Transverse colon (tissue), 4 donors: ENCODE results near the gene SLCO4A1. TPM values are rescaled to one million over a fixed set of nuclear protein-coding genes. Genes with fewer than 3 reads are reported as not detected.

Experiments used
- DNase-seq: peaks from one replicate; pipeline ENCODE4 v3.0.0-alpha.2; 2019
- H3K27ac ChIP-seq, 4 donors: fragments of 200-600 bp; sonication (generic); 2 replicates each; pipeline ENCODE4 v1.5.1; 2016 to 2018; ENCODE audit warnings: inconsistent platforms in 4 of 4
- H3K27me3 ChIP-seq: fragments of 200-600 bp; sonication (generic); 2 replicates; pipeline ENCODE4 v1.5.1; 2017; ENCODE audit warnings: inconsistent platforms
- H3K36me3 ChIP-seq, 4 donors: fragments of 200-600 bp; sonication (generic); 2 replicates each; pipeline ENCODE4 v1.5.1; 2017 to 2019; ENCODE audit warnings: inconsistent platforms in 4 of 4
- H3K4me1 ChIP-seq, 4 donors: fragments of 200-600 bp; sonication (generic); 2 replicates each; pipeline ENCODE4 v1.5.1; 2017 to 2020; ENCODE audit warnings: inconsistent platforms in 4 of 4
- H3K4me3 ChIP-seq, 4 donors: fragments of 200-600 bp; sonication (generic); 1 replicate in 1 of 4; 2 replicates in 3 of 4; pipeline versions ENCODE4 v1.5.1 to v1.6.1; 2017 to 2019; ENCODE audit warnings: inconsistent platforms in 4 of 4
- H3K9me3 ChIP-seq, 2 donors: fragments of 200-600 bp; sonication (generic); 2 replicates each; pipeline ENCODE4 v1.5.1; 2017 to 2019; ENCODE audit warnings: inconsistent platforms in 2 of 2
- EP300 ChIP-seq: sonication (generic); formaldehyde crosslinking; IDR thresholded peaks from one replicate; pipeline ENCODE4 v1.6.1; 2017; ENCODE audit warnings: antibody characterized with exemption, low read depth
- POLR2A ChIP-seq: fragments of 450-650 bp; IDR thresholded peaks from one replicate; pipeline ENCODE4 v1.6.1; 2016; ENCODE audit warnings: antibody characterized with exemption, mild to moderate bottlenecking, moderate library complexity
- POLR2AphosphoS5 ChIP-seq, 3 donors: sonication (generic); formaldehyde crosslinking; IDR thresholded peaks; one replicate each; pipeline ENCODE4 v1.6.1; 2016; ENCODE audit warnings: antibody characterized with exemption in 3 of 3
- WGBS, 2 donors: methylation state at CpG; one replicate each; pipeline ENCODE4 v1.1.5; 2018; ENCODE audit warnings: low coverage in 1 of 2; 5-methylcytosine and 5-hydroxymethylcytosine counted together
- in situ Hi-C, 4 donors: fragments of 200-750 bp; cut with MboI; loops; one replicate each; pipeline versions ENCODE4 v1.15.0 to v1.15.1; 2017; ENCODE audit warnings: low sequenced_read_pairs in 3 of 4, low pct_ligation_motif_present in 1 of 4, low pct_unique_long_range_greater_than_20kb in 1 of 4
- intact Hi-C: fragments of 100-400 bp; cut with DNase I; formaldehyde crosslinking; loops from one replicate; pipeline ENCODE4 v1.15.1; 2023; ENCODE audit warnings: low total_unique reads
- total RNA-seq, 4 donors: library from RNA; depleted of rRNA; stranded (reverse); fragments of >200 nt; gene quantifications; one replicate each; pipeline ENCODE4 v1.1.0, GENCODE V29; 2016
- TF ChIP-seq, protein P1 (sequence below), 5 experiments: fragments of 200-600 bp in 3 of 5; fragments of 450-650 bp in 2 of 5; sonication (generic) in 3 of 5; IDR thresholded peaks; 1 replicate in 2 of 5; 2 replicates in 3 of 5; pipeline ENCODE4 v1.5.1; 2016 to 2017; ENCODE audit warnings: antibody characterized with exemption in 5 of 5, inconsistent platforms in 3 of 5, mild to moderate bottlenecking in 2 of 5, moderate library complexity in 1 of 5

SLCO4A1 gene
- total RNA-seq, 4 donors from 2014 or later: 13.7 to 375 (median 60.0) TPM

DNA sequence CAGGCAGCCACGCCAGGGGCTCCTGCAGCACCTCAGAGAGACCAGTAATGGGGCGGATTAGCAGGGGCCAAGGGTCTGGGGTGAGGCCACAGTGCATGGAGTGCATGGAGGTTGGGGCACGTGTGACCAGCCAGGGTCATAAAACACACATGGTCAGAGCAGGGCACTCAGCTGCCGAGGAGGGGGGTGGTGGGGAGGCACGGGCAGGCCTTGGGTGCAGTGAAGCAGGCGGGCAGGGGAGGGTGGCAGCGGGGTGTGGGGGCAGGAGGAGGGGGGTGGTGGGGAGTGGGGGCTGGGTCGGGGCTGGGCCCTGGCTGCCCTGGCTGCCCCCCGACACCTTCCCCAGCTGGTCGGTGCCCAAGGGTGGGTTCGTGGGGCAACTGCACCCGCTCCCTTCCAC lies 42.7 kb downstream of the SLCO4A1 start:
- intact Hi-C loops: no loop called here
- DNase-seq: no peak
- no peak overlapping the region for H3K27ac ChIP-seq
- in situ Hi-C loops: loop anchor here in 1 of 4 donors (25.0 kb wide), 1 partner anchor 102 kb away; the partner anchor contains the start of gene MRGBP
- 63 to 100% methylated on average over 1 to 12 of the region's 12 CpGs for WGBS, 2 donors
- H3K4me3 ChIP-seq: no peak overlapping the region
- H3K9me3 ChIP-seq: no peaks in the 10 kb centered on the region
- no peaks in the 10 kb centered on the region for H3K36me3 ChIP-seq
- H3K4me1 ChIP-seq: peaks cover 0 to 13% (median 5%) of the 10 kb centered on the region in 4 donors
- peaks cover 7% of the 10 kb centered on the region for H3K27me3 ChIP-seq
- TF ChIP-seq POLR2AphosphoS5 (IDR thresholded peaks at IDR 0.05): no peak
- TF ChIP-seq, protein P1, sequence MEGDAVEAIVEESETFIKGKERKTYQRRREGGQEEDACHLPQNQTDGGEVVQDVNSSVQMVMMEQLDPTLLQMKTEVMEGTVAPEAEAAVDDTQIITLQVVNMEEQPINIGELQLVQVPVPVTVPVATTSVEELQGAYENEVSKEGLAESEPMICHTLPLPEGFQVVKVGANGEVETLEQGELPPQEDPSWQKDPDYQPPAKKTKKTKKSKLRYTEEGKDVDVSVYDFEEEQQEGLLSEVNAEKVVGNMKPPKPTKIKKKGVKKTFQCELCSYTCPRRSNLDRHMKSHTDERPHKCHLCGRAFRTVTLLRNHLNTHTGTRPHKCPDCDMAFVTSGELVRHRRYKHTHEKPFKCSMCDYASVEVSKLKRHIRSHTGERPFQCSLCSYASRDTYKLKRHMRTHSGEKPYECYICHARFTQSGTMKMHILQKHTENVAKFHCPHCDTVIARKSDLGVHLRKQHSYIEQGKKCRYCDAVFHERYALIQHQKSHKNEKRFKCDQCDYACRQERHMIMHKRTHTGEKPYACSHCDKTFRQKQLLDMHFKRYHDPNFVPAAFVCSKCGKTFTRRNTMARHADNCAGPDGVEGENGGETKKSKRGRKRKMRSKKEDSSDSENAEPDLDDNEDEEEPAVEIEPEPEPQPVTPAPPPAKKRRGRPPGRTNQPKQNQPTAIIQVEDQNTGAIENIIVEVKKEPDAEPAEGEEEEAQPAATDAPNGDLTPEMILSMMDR (IDR thresholded peaks at IDR 0.05): no peak

DNA sequence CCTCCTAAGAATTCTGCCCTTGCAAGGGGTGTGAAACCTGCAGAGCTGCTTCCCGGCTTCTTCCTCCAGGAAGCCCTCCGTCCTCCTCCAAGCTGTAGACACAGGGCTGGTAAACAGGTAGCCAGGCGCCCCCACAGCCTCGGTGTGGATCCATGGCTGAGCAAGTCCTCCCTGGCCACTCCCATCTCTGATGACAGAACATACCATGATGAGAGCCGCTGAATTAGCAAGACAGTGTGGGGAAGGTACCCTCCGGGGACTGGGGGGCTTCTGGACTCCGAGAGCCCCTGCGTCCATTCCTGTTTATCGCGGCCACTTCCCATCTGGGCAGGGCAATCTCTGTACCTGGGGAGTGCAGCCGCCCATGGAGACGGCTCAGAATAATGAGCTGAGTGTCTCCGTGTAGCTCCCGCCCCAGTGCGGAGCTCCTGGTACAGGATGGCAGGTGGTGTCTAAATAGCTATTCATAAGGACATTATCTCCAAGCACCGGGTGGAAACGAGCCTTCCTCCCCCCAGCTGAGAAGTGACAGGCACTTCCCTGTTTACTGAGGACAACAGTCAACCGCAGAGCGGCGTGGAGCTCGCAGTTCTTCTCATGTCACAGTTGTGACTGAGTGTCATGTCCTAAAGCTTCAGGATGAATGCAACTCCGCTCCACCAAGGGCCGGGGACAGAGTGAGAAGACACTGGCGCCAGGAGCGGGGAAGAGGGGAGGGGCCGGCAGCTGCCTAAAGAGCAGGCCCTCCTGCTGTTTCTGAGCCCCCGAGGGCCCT lies 43.7 kb downstream of the SLCO4A1 start:
- H3K9me3 ChIP-seq: no peaks in the 10 kb centered on the region
- WGBS, 2 donors: 12 to 23% methylated on average over 5 to 24 of the region's 27 CpGs
- H3K4me3 ChIP-seq: no peak overlapping the region
- no peaks in the 10 kb centered on the region for H3K36me3 ChIP-seq
- peak overlapping the region in 1 of 4 donors; percentile 4 for H3K27ac ChIP-seq
- peak; percentile 61 for DNase-seq
- in situ Hi-C loops: loop anchor here in 1 of 4 donors (25.0 kb wide), 1 partner anchor 101 kb away; the partner anchor contains the start of gene MRGBP
- TF ChIP-seq POLR2AphosphoS5 (IDR thresholded peaks at IDR 0.05) (peak in 1 of 3 donors; percentile 13), EP300 (no peak), POLR2A (peak; percentile 24)
- TF ChIP-seq, protein P1 (IDR thresholded peaks at IDR 0.05): no peak
- peaks cover 0 to 13% (median 5%) of the 10 kb centered on the region in 4 donors for H3K4me1 ChIP-seq
- peaks cover 7% of the 10 kb centered on the region for H3K27me3 ChIP-seq
- intact Hi-C loops: no loop called here

DNA sequence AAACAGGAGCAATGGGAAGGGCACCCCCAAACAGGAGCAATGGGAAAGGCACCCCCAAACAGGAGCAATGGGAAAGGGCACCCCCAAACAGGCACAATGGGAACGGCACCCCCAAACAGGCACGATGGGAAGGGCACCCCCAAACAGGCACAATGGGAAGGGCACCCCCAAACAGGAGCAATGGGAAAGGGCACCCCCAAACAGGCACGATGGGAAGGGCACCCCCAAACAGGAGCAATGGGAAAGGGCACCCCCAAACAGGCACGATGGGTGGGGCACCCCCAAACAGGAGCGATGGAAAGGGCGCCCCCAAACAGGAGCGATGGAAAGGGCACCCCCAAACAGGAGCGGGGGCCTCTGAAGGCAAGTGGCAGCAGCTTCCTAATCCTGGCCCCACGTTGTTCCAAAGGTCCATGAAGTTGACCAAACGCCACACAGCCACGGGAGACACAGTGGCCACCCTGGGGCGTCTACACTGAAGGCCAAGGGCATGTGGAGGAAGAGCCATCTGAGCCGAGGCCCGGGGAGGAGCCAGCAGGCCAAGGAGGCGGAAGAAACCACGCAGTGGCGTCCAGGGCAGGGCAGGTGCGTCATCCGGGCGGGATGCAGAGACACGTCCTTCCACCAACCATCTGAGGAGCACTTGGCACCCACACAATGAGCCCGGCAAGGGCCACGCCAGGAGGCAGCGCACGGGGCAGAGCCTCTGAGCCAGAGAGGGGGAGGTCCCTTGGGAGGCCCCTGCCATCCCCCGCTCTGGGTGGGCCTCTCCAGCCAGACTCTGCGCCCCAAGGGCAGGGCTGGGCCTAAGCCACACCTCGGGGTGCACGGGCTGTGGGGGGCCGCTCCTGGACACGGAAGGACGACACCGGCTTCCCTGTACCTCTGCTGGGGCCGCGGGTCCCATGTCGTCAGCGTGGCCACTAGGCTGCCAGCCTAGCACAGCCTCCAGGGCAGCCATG lies 44.8 kb downstream of the SLCO4A1 start:
- in situ Hi-C loops (loop anchor here in 1 of 4 donors (25.0 kb wide), 1 partner anchor 100 kb away; the partner anchor contains the start of gene MRGBP), intact Hi-C loops (no loop called here)
- H3K9me3 ChIP-seq: no peaks in the 10 kb centered on the region
- DNase-seq: peak; percentile 53
- H3K36me3 ChIP-seq: no peaks in the 10 kb centered on the region
- H3K4me1 ChIP-seq: peaks cover 0 to 13% (median 5%) of the 10 kb centered on the region in 4 donors
- no peak for TF ChIP-seq POLR2AphosphoS5 (IDR thresholded peaks at IDR 0.05)
- TF ChIP-seq, protein P1 (IDR thresholded peaks at IDR 0.05): no peak
- no peak for TF ChIP-seq POLR2A
- no peak for TF ChIP-seq EP300
- peaks cover 11% of the 10 kb centered on the region for H3K27me3 ChIP-seq
- H3K27ac ChIP-seq: no peak overlapping the region
- WGBS, 2 donors: 85 to 88% methylated on average over 11 to 33 of the region's 37 CpGs
- H3K4me3 ChIP-seq: no peak overlapping the region

DNA sequence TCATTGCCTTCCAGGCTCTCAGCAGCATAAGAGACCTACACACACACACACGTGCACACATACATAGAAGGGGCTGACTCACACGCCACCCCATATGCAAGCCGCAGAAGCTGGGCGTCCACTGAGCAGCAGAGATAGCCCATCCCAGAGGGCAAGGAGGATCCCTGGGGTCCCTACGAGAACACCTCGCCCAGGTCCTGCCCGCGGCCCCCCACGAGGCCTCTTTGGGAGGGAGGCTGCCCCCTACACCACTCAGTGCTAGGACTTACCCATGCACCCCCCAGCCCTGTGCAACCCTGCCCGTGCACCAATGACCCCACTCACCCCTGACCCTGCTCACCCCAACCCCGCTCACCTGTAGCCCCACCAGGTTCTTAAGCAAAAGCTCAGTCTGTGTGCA lies 45.8 kb downstream of the SLCO4A1 start:
- Histone ChIP-seq H3K27me3 (peaks cover 11% of the 10 kb centered on the region), H3K36me3 (no peaks in the 10 kb centered on the region), H3K4me3 (no peak overlapping the region), H3K9me3 (no peaks in the 10 kb centered on the region), H3K27ac (no peak overlapping the region), H3K4me1 (peaks cover 0 to 13% (median 5%) of the 10 kb centered on the region in 4 donors)
- DNase-seq: no peak
- TF ChIP-seq EP300 (no peak), POLR2AphosphoS5 (IDR thresholded peaks at IDR 0.05) (no peak), POLR2A (no peak)
- TF ChIP-seq, protein P1 (IDR thresholded peaks at IDR 0.05): no peak
- whole genome bisulfite sequencing, 2 donors: 92% methylated on average over 11 of the region's 11 CpGs; no CpG with 5 or more reads in 1 of the 2 donors
- intact Hi-C loops: no loop called here
- in situ Hi-C loops: loop anchor here in 1 of 4 donors (25.0 kb wide), 1 partner anchor 99 kb away; the partner anchor contains the start of gene MRGBP
